Spleen (tissue), 7 donors: ENCODE data around the gene TRUB2.

Experiments
- CTCF ChIP-seq, 11 experiments: fragments of 200-600 bp in 7 of 11; fragments of 450-650 bp in 4 of 11; sonication (generic) in 4 of 11; IDR thresholded peaks in 8 of 11; conservative IDR thresholded peaks in 3 of 11; 1 replicate in 7 of 11; 2 replicates in 4 of 11; pipeline versions ENCODE4 v1.4.0 to v1.8.0; 2016 to 2021; ENCODE audit warnings: antibody characterized with exemption in 11 of 11, inconsistent platforms in 4 of 11, mild to moderate bottlenecking in 1 of 11
- POLR2A ChIP-seq, 3 donors: fragments of 450-650 bp; IDR thresholded peaks; one replicate each; pipeline ENCODE4 v1.5.1; 2017; ENCODE audit warnings: antibody characterized with exemption in 3 of 3, mild to moderate bottlenecking in 1 of 3
- POLR2AphosphoS5 ChIP-seq, 3 donors: sonication (generic); formaldehyde crosslinking; IDR thresholded peaks; one replicate each; pipeline ENCODE4 v1.5.1; 2017; ENCODE audit warnings: antibody characterized with exemption in 3 of 3
- donor health status: DM: no; HTN: no; CAD: no; lungs with moderate emphysema.
- donor health status: DM: no; HTN: no; CAD: no.
- donor health status: DM: no; HTN: no; CAD: no.

- TF ChIP-seq CTCF (IDR thresholded peaks at IDR 0.05 in 8 of 11, conservative IDR thresholded peaks at IDR 0.05 in 3 of 11) = no peak
- TF ChIP-seq POLR2A (IDR thresholded peaks at IDR 0.05) = no peak
- no peak for TF ChIP-seq POLR2AphosphoS5 (IDR thresholded peaks at IDR 0.05)
Observed at GRCh38 chr9:128260340-128260739, 61.9 kb downstream of the TRUB2 start.
